MM.1S (cell line): ENCODE measurements around the gene NFX1.

Experiments used
- CTCF ChIP-seq: fragments of 300-600 bp; sonication (generic); IDR thresholded peaks from 2 replicates; pipeline ENCODE4 v1.5.1; 2016; ENCODE audit warnings: antibody characterized with exemption, low read length, mixed read lengths
- EZH2 ChIP-seq: fragments of 300-600 bp; sonication (generic); optimal IDR thresholded peaks from 2 replicates; pipeline ENCODE3; 2017; ENCODE audit warnings: low read depth, mild to moderate bottlenecking, antibody characterized with exemption, low read length, mixed read lengths
- EZH2phosphoT487 ChIP-seq: fragments of 300-600 bp; sonication (generic); IDR thresholded peaks from 2 replicates; pipeline ENCODE4 v1.6.1; 2018; ENCODE audit warnings: antibody characterized with exemption, low read length

DNA sequence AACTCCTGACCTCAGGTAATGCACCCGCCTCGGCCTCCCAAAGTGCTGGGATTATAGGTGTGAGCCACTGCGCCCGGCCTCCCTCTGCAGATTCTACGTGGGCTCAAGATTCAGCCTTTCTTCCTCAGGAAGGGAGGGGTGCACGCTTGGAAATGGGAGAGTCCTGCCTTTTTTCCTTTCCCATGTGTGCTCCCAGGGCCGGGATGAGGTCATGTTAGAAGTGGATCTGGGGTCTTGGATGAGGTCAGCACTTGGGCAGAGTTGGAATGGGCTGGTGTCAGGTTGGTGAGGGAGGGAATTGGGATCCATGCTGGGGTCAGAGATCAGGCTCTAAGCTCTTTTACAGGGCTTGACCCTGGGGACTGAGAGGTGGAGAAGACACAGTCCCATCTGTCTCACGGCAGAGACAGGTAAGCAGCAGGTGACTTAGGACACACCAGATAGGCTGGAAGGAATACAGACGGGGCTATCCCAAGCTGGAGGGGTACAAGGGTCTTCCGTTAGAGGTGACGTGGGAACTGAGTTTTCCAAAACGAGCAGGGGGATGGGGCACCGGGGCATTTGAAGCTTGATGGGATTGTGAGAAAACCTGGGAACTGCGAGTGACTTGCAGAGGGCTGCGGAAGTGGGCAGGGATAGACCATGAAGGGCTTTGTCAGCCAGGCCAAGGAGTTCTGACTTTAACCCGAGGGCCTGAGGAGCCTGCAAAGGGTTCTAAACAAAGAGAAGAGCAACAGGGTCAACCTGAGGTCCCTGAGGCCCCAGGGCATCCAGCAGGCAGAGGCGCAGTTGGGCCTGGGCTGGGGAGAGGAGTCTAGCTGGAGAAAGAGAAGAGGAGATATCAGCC is 113.8 kb downstream of the NFX1 start:
- TF ChIP-seq EZH2, result no peak
- TF ChIP-seq CTCF, result no peak
- TF ChIP-seq EZH2phosphoT487, result no peak
